Esophagus squamous epithelium (tissue), 5 donors: ENCODE measurements around the gene ACAA1. TPM values are rescaled to one million over a fixed set of nuclear protein-coding genes. Genes with fewer than 3 reads are reported as not detected.

Source experiments
- DNase-seq: peaks from one replicate; lab custom pipeline; 2025; lab: John Stamatoyannopoulos, UW
- H3K27ac ChIP-seq, 4 donors: fragments of 200-600 bp; sonication (generic); one replicate each; pipeline ENCODE4 v1.5.1; 2016 to 2019; ENCODE audit warnings: mild to moderate bottlenecking in 1 of 4
- H3K27me3 ChIP-seq, 4 donors: fragments of 200-600 bp; sonication (generic); 1 replicate in 3 of 4; 2 replicates in 1 of 4; pipeline versions ENCODE4 v1.5.1 to v1.6.0; 2017 to 2021; ENCODE audit warnings: antibody characterized with exemption in 1 of 4
- H3K36me3 ChIP-seq, 3 donors: fragments of 200-600 bp; sonication (generic); one replicate each; pipeline ENCODE4 v1.5.1; 2016 to 2019
- H3K4me1 ChIP-seq, 3 donors: fragments of 200-600 bp; sonication (generic); one replicate each; pipeline ENCODE4 v1.5.1; 2017 to 2019
- H3K4me3 ChIP-seq, 4 donors: fragments of 200-600 bp; sonication (generic); 1 replicate in 3 of 4; 2 replicates in 1 of 4; pipeline ENCODE4 v1.5.1; 2016 to 2019; ENCODE audit warnings: mild to moderate bottlenecking in 2 of 4, moderate library complexity in 1 of 4
- H3K9me3 ChIP-seq, 3 donors: fragments of 200-600 bp; sonication (generic); one replicate each; pipeline ENCODE4 v1.5.1; 2016 to 2019
- POLR2A ChIP-seq, 4 donors: fragments of 450-650 bp; IDR thresholded peaks; one replicate each; pipeline ENCODE4 v1.6.1; 2017; ENCODE audit warnings: antibody characterized with exemption in 4 of 4, mild to moderate bottlenecking in 4 of 4, moderate library complexity in 3 of 4
- WGBS, 2 donors: methylation state at CpG; one replicate each; pipeline ENCODE4 v1.1.5; 2018; 5-methylcytosine and 5-hydroxymethylcytosine counted together
- intact Hi-C: fragments of 100-400 bp; cut with DNase I; formaldehyde crosslinking; loops from one replicate; pipeline ENCODE4 v1.15.0; 2022
- total RNA-seq, 4 donors: library from RNA; depleted of rRNA; stranded (reverse); fragments of >200 nt; gene quantifications; one replicate each; pipeline ENCODE4 v1.1.0, GENCODE V29; 2016
- TF ChIP-seq, protein P1 (sequence below), 6 experiments: fragments of 450-650 bp in 4 of 6; fragments of 200-600 bp in 2 of 6; sonication (generic) in 2 of 6; IDR thresholded peaks; one replicate each; pipeline ENCODE4 v1.5.1; 2016 to 2019; ENCODE audit warnings: antibody characterized with exemption in 6 of 6, mild to moderate bottlenecking in 4 of 6, moderate library complexity in 4 of 6
- donor health status: DM: yes; HTN: yes; CAD: no.

The ACAA1 gene
- total RNA-seq, 4 donors from 2014 or later, result 63.5 to 75.2 (median 68.7) TPM

DNA sequence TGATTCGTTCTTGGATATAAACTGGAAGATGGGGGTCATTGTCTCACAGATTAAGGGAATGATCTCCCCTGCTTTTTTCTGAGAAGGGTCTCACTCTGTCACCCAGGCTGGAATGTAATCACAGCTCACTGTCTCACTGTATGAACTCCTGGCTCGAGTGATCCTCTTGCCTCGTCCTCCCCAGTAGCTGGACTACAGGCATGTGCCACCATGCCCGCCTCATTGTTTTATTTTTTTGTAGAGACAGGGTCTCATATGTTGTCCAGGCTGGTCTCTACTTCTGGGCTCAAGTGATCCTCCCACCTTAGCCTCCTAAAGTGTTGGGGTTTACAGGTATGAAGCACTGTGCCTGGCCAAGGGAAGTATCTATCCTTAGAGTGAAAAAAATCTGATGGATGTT lies 33.8 kb upstream of the ACAA1 start:
- DNase-seq, result no peak
- intact Hi-C loops, result no loop called here
- WGBS, 2 donors, result 80 to 90% methylated on average over 4 of the region's 4 CpGs
- TF ChIP-seq POLR2A (IDR thresholded peaks at IDR 0.05), result no peak
- TF ChIP-seq, protein P1, sequence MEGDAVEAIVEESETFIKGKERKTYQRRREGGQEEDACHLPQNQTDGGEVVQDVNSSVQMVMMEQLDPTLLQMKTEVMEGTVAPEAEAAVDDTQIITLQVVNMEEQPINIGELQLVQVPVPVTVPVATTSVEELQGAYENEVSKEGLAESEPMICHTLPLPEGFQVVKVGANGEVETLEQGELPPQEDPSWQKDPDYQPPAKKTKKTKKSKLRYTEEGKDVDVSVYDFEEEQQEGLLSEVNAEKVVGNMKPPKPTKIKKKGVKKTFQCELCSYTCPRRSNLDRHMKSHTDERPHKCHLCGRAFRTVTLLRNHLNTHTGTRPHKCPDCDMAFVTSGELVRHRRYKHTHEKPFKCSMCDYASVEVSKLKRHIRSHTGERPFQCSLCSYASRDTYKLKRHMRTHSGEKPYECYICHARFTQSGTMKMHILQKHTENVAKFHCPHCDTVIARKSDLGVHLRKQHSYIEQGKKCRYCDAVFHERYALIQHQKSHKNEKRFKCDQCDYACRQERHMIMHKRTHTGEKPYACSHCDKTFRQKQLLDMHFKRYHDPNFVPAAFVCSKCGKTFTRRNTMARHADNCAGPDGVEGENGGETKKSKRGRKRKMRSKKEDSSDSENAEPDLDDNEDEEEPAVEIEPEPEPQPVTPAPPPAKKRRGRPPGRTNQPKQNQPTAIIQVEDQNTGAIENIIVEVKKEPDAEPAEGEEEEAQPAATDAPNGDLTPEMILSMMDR (IDR thresholded peaks at IDR 0.05), result no peak
- H3K27ac ChIP-seq, result no peak overlapping the region
- no peaks in the 10 kb centered on the region for H3K36me3 ChIP-seq
- H3K4me1 ChIP-seq, result peaks cover 14 to 77% (median 28%) of the 10 kb centered on the region in 3 donors
- no peak overlapping the region for H3K4me3 ChIP-seq
- H3K9me3 ChIP-seq, result no peaks in the 10 kb centered on the region
- H3K27me3 ChIP-seq, result no peaks in the 10 kb centered on the region

DNA sequence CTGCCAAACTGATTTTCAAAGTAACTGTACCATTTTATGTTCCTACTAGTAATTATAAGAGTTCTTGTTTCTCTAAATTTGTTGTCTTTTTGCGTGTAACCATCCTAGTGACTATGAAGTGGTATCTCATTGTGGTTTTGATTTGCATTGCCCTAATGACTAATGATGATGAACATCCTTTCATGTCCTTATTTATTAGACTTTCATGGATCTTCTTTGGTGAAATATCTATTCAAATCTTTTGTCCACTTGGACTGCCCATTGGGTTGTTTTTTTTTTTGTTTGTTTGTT lies 32.0 kb upstream of the ACAA1 start:
- Histone ChIP-seq H3K9me3 (no peaks in the 10 kb centered on the region), H3K27ac (no peak overlapping the region), H3K4me3 (no peak overlapping the region), H3K27me3 (no peaks in the 10 kb centered on the region), H3K36me3 (no peaks in the 10 kb centered on the region), H3K4me1 (peaks cover 11 to 69% (median 24%) of the 10 kb centered on the region in 3 donors)
- intact Hi-C loops, result loop anchor here (2.0 kb wide), 1 partner anchor 32 kb away; the partner anchor contains the start of gene ACAA1
- WGBS, 2 donors, result 50% methylated on average over 1 of the region's 1 CpG
- TF ChIP-seq, protein P1 (IDR thresholded peaks at IDR 0.05), result no peak
- no peak for TF ChIP-seq POLR2A (IDR thresholded peaks at IDR 0.05)
- no peak for DNase-seq

DNA sequence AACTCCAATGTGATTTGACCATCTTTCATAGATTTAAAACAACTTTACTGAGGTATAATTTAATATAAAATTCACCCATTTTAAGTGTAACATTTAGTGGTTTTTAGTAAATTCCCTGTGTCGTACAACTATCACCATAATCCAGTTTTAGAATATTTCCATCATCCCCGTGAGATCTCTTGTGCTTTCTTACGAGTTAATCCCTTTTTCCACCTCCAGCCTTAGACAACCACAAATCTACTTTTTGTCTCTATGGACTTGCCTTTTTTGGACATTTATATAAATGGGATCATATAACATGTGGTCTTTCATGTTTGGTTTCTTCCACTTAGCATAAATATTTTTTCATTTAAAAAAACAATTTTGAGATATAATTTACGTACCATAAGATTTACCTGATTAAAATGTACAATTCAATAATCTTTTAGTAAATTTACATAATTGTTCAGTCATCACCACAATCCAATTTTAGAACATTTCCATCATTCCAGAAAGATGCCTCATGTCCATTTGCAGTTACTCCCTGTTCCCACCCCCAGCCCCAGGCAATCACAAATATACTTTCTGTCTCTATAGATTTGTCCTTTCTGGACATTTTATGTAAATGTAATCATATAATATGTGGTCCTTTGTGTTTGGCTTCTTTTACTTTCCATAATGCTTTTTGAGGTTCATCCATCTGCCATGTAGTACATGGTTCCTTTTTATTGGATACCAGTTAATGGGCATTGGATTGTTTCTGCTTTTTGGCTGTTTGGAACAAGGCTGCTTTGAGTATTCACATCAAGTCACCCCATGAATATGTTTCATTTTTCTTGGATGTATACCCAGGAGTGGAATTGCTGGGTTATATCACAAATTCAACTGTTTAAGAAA lies 31.5 kb upstream of the ACAA1 start:
- H3K27me3 ChIP-seq, result no peaks in the 10 kb centered on the region
- H3K4me1 ChIP-seq, result peaks cover 9 to 65% (median 20%) of the 10 kb centered on the region in 3 donors
- no peak for DNase-seq
- H3K4me3 ChIP-seq, result no peak overlapping the region
- intact Hi-C loops, result loop anchor here (2.0 kb wide), 1 partner anchor 32 kb away; the partner anchor contains the start of gene ACAA1
- TF ChIP-seq POLR2A (IDR thresholded peaks at IDR 0.05), result no peak
- TF ChIP-seq, protein P1 (IDR thresholded peaks at IDR 0.05), result no peak
- H3K9me3 ChIP-seq, result no peaks in the 10 kb centered on the region
- no peaks in the 10 kb centered on the region for H3K36me3 ChIP-seq
- 79 to 89% methylated on average over 4 of the region's 4 CpGs for WGBS, 2 donors
- H3K27ac ChIP-seq, result no peak overlapping the region

DNA sequence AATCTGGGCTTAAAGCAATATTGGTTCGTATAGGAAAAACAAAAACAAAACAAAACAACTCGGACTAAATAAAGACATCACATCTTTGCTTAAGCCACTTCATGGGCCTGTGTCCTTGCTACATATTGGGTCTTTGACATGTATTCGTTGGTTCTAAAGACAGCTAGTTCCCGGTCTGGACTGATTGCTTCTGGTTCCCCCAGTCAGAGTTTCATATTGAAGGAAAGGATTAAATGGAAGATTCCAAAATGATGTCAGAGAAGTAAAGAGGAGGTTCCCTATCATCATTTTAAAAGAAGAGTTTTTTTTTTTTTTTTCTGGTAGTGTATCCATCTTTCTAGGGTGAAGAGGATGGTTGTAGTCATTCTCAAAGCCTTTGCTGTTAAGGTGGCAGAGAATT lies 30.7 kb upstream of the ACAA1 start:
- Histone ChIP-seq H3K4me3 (no peak overlapping the region), H3K27me3 (no peaks in the 10 kb centered on the region), H3K4me1 (peaks cover 9 to 57% (median 20%) of the 10 kb centered on the region in 3 donors), H3K9me3 (no peaks in the 10 kb centered on the region), H3K36me3 (no peaks in the 10 kb centered on the region), H3K27ac (peak overlapping the region in 1 of 4 donors; percentile 34)
- WGBS, 2 donors, result 79 to 87% methylated on average over 4 of the region's 4 CpGs
- TF ChIP-seq, protein P1 (IDR thresholded peaks at IDR 0.05), result no peak
- no peak for TF ChIP-seq POLR2A (IDR thresholded peaks at IDR 0.05)
- intact Hi-C loops, result no loop called here
- no peak for DNase-seq

DNA sequence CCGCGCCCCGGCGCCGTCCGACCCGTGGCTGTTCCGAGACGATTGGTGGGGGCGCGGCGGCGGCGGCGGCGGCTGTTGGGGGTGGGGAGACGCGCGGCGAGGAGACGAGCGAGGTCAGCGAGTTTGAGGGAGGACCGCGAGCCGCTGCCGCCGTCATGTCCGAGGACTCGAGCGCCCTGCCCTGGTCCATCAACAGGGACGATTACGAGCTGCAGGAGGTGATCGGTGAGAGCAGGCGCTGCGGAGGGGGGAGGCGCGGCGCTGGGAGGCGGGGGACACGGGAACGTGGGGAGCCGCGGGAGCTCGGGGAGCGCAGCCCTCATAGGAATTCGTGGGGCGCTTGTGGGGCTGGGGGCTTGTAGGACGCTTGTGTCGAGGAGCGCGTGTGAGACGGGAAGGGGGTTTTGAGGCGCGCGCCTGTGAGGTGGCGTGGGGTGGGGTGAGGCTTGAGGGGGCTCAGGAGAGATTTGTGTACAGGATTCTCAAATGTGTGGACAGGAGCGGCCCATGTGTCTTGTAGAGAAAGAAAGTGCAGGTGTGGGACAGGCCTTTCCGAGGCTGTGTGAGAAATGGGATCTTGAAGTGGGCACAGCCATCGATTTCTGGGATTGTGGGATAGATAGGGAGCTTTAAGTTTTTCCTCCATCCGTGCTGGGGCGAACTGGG lies 28.9 kb upstream of the ACAA1 start:
- peak overlapping the region; percentile 93 to 99 (median 98) for H3K27ac ChIP-seq
- intact Hi-C loops, result no loop called here
- H3K4me1 ChIP-seq, result peaks cover 9 to 41% (median 20%) of the 10 kb centered on the region in 3 donors
- no peaks in the 10 kb centered on the region for H3K9me3 ChIP-seq
- WGBS, 2 donors, result 0% methylated on average over 7 to 11 of the region's 62 CpGs
- H3K36me3 ChIP-seq, result no peaks in the 10 kb centered on the region
- no peak for DNase-seq
- peak overlapping the region; percentile 73 to 100 (median 86) for H3K4me3 ChIP-seq
- TF ChIP-seq, protein P1 (IDR thresholded peaks at IDR 0.05), result no peak
- no peak for TF ChIP-seq POLR2A (IDR thresholded peaks at IDR 0.05)
- H3K27me3 ChIP-seq, result no peaks in the 10 kb centered on the region
